NCI-H2107 treated with DMSO at 0.1 percent for 48 hours (cell line): Measurements from ENCODE around the gene MIEN1.
A peak's percentile ranks its signal among the peaks of the same experiment; 100 is the strongest.
"Not testable (repeated sequence)": the region's sequence is repeated elsewhere in the genome, so short reads cannot be mapped to it uniquely, and the experiment has no call there.

Source experiments
- DNase-seq: peaks from one replicate; lab custom pipeline; 2025; ENCODE audit not compliant: unreplicated experiment; lab: John Stamatoyannopoulos, UW

Gene MIEN1, protein sequence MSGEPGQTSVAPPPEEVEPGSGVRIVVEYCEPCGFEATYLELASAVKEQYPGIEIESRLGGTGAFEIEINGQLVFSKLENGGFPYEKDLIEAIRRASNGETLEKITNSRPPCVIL

DNA sequence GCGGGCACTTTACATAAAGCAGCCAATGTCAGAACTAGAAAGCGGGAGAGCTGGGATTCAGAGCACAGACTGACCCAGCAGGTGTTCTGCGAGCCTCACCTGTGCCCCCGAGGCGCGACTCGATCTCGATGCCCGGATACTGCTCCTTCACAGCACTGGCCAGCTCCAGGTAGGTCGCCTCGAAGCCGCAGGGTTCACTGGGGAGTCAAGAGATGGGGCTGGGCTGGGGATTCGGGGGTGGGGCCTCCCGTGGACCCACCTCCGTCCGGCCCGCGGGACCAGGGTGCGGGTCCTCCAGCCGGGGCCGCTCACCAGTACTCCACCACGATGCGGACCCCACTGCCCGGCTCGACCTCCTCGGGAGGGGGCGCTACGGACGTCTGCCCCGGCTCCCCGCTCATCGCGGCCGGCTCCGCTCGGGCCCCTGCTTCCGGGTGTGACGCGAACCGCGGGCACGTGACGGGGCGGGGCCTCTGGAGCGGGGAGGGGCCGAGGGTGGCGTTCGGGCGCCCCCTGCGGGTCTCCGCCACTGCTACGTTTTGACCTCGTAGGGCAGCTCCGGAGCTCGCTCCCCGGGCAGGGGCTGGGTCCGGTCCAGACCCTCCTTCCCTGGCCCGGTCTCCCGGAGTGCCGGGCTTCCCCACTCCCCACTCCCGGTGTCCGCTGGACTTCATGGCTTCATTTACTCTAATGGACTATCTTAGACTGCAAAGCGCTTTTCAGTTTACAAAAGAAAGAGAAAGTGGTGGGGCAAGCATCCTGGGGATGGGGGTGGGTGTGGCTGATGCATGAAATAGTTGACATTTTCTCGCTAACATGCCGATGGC is at the start of gene MIEN1:
Gene MIEN1, minus strand, starts transcription at position 438 of the 827 bp plus-strand sequence. Its CDS starts 37 bp downstream, at position 401.
- DNase-seq: no peak

DNA sequence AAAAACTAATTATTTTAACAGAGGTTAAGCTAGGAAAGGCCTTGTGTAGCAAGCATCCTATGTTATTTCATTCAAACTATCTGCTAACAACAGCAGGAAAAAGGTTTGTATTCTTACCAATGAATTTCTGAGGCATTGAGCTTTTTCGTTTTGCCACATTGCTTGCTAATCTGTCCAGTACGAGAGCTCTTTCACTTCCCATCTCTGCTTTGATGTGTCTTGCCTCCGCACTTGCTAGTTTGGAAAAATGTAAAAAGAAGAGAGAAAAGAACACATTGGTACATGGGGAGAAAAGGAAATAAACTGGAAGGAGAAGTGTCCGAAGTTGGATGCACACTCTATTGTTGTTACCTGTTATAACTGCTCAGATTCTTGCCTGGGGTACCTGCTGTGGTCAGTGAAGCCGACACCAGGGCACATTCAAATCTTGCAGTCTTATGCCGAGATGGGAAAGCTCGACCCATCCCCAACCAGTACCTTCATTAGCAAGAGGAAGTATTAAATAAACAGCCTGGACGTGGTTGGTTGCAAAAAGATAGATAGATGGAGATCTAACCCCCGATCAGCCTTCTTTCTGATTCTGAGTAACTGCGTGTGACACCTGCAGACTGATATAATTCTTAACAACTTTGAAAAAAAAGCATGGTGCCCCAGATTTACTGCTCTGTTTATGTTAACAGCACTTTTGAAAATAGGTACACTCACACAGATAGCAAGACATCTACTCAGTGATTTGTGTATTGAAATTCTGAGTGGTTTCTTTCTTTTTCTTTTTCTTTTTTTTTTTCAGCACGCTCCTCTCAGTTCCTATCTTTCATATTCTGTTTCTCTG is 47.4 kb upstream of the MIEN1 start:
- DNase-seq: no peak

DNA sequence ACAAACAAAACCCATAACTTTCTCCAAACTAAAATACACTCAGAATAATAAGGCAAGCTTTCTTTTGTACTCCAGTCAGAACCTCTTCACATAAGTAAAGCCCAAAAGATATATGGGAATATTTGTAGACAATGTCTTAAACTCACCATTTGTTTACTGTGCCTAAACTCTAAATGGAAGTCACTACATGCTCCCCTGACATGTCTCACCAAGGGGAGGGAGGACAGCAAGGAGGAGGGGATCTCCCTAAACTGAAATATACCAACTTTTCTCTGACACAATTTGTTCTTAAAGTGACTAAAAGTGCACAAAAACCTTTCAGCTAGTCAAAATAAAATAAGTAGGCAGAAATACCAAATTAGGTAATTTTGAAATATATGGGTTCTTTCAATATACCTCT is 45.9 kb upstream of the MIEN1 start:
- no peak for DNase-seq

DNA sequence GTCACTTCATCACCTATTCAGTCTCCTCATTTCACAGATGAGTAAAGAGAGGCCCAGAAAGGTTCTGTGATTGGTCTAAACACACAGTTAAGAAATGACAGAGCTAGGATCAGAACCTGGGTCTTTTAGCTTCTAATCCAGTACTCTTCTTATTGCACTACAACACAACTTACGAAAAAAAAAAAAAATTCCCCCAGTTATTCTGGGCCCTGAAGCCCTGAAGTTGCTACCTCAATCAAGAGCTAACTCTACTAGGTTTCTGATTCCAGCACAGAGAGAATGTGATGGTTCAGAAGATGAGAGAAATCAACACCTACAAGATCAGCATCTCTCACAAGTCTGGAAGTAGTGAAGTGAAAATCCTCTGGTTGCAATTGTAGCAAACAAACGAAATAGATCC is 44.7 kb upstream of the MIEN1 start:
- DNase-seq: no peak

DNA sequence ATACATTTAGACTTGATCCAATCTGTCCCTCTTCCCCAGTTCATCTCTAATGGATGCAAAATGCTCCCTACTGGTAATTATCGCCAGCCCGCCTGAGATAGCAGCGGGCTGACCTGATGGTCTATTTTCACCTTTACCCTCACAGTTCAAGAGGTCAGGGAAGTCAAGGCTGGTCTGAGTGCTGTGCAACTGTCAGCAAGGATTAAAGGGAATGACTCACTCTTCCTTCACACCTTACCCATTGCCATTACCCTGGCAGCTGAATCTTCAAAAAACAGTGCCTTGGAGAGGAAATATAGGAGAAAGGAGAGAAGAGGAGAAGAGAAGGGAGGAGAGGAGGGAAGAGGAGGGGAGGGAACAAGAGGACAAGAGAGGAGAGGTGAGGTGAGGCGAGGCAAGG is 43.7 kb upstream of the MIEN1 start:
- no peak for DNase-seq

DNA sequence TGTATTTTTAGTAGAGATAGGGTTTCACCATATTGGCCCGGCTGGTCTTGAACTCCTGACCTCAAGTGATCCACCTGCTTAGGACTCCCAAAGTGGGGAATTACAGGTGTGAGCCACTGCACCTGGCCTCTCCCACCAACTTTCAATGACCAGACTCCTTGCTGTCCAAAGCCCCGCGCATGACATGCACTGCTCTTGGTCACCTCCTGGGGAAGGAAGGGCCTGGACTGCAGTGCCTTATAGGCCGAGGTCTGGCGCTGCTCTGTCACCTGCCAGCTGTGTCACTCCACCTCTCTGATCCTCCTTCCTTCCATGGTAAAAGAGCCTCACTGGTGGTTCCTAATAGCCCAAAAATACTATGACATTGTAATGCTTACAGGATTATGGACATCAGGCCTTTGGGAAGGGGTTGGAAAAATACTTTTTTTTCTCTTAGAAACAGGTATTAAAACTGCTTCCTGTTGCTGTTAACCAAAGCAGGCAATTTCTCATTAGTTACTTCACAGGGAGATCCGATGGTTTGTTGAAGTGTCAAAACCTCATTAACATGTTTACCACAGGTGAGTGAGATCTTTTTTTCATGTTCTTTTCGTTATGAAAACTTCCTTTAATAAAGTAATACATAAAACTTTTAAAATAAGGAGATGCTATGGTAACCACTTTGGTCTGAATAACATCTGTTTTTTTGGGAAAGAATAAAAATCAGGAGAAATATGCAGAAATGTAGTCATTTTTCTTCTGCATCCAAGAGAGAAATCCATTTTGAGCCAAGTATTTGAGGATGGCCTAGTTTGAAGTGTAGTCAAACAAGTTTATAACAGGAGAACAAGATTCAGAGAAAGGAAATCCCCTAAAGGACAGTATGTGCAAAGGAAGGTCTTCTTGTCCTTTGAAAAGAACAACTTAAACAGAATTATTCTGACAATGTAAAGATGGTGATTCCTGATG is 42.9 kb upstream of the MIEN1 start:
- no peak for DNase-seq

DNA sequence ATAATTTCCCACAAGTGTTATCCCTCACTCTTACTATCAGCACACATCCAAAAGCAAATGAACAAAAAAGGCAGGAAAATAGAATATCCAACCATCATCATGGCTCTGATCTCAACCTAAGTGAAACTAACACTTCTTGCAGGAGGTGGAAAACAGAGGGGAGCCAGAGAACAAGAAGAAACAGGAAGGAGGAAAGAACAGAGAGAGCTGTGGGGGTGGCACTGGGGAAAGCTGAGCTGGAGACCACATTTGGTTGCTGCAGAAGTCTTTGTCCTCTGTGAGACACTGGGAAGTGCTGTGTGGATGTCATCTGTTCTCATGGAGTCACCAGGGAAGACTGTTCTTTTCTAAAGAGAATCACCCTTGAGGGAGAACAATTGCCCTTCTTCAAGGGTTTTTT is 42.1 kb upstream of the MIEN1 start:
- no peak for DNase-seq

DNA sequence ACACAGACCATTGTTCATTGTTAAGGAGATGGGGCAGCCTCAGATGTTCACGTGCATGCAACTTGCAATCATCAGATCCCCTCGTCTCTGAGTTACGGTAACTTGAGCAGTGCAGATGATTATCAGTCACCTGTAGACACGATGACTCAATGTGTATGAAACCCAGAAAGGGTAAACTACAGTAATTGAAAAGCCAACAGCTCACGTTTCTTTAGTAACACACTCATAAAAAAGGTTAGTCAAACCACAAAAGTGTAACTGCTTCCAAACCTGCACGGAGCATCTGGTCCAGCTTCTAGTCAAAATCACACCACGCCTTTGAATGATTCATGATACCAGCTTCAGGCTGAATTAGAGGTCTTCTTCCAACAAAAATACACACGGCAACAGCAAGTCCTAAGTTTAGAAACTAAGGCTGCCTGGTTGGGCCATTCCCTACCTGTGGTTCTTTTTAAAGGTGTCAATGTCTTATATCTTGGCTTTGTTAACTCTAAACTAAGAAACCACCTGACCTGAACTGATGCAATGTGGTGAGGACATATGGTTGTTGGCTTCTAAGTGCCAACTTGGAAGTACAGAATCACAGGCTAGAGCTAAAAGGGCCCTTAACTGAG is 39.7 kb upstream of the MIEN1 start:
- peak; percentile 97 for DNase-seq

DNA sequence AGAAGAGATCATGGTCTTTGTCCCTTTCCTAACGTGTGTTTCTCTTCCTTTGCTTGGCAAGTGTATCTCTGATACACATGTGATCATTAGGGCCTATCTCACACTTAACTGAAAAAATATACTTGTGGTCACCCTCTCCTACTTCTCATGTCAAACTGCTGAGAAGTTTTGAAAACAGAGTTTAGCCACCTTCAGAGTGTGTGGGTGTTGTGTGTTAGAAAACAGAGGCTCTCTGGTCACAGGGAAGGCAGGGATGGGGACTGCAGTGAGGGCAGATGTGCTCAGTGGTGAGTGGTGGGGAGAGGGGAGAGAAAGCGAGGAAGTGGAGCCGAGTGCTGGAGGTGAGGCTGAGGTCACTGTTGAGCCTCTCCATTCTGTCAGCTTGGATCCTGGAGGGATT is 36.8 kb upstream of the MIEN1 start:
- no peak for DNase-seq

DNA sequence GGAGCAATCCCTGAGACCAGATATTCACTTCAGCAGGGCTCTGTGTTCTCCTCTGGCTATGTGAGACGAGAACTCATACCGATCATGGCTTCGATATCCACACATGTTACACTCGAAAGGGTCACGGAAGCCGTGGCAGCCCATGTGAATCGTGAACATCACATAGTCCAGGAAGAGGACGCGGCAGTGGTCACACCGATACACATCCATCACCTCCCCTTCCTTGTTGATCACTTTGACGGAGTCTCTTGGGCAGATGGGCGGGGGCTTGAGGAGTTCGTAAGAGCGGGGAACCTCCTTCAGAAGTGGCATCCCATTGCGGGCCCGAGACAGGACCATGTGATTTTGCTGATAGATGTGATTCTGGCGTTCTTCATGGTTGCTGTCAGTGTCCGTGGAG is 35.4 kb upstream of the MIEN1 start:
- no peak for DNase-seq

DNA sequence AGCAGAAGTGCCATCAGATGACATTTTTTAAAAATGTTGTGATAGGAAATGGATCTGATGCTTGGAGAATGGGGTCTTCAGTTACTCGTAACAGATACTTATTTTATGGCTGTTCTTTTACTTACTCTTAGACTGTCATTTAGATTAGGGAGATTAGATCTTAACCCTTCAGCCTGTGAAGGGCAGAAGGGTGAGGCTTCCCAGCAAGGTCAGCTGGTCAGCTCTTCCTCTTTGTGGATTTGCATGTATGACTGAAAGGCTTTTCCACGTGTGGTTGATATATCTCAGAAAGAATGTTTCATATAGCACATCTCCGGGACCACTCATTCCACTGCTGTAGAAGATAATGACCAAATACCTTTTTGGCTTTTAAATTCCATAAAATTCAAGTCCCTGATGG is 34.8 kb upstream of the MIEN1 start:
- no peak for DNase-seq

DNA sequence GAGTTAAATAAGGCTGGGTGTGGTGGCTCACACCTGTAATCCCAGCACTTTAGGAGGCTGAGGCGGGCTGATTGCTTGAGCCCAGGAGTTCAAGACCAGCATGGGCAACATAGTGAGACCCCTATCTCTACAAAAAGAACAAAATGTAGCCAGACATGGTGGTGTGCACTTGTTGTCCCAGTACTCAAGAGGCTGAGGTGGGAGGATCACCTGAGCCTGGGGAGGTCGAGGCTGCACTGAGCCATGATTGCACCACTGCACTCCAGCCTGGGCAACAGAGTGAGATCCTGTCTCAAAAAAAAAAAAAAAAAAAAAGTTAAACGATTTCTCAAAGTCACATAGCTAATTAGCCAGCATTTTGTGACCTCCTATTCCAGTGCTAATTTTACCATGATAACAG is 33.8 kb upstream of the MIEN1 start:
- not testable (repeated sequence) for DNase-seq

DNA sequence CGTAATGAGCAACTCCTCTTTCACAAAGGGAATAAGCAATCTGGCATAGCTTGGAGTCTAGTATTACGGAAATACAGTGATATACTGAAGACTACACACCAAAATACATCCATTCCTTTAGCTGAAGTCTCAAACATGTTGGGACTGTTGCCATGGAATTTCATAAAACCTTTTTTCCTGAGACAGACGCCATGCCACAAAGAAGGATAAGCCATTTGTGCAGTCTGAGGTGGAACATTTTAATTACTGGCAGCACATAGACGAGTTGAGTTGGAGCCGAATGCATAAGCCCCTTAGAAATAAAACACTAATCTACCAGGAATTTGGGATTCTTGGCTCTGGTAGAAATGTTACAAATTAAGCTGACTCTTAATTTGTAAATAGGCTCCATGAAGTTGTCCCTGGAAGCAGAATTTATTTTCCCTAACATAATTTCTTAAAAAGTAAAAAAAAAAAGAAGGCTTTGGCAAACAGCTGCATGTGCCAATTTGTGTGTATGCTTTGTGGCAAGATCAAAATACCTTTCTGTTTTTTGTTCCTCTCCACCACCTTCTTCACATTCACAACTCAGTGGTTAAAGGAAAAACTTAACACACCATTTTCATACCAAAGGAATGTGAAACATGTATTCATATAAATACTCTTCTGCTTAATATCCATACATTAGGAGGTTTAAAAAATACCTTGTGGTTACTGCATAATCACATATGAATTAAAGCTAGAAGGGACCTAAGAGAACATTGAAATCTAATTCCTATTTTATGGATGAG is 32.9 kb upstream of the MIEN1 start:
- DNase-seq: no peak

DNA sequence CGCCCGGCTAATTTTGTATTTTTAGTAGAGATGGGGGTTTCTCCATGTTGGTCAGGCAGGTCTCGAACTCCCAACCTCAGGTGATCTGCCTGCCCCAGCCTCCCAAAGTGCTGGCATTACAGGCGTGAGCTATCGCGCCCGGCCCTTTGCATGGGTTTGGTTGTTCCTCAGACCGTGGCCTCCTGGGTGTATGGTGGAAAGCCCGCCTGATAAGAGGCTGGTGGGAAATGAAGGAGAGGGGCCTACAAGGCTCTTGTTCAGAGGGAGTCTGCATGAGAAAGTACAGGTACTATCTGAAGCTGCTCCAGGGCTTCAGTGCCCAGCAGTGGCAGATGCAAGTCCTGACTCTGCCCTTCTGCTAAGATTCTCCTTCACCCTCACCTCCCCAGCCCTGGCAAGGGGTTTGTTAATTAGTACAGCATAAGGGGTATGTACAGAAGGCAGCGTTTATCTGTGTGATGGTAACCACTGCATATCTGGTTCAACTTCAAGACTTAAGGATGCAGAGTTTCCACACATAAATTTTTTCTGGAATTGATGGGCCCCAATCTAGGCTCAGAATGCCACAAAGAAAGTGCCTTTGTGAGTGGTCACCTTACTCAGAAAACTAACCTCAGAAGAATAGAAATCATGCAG is 31.6 kb upstream of the MIEN1 start:
- no peak for DNase-seq

DNA sequence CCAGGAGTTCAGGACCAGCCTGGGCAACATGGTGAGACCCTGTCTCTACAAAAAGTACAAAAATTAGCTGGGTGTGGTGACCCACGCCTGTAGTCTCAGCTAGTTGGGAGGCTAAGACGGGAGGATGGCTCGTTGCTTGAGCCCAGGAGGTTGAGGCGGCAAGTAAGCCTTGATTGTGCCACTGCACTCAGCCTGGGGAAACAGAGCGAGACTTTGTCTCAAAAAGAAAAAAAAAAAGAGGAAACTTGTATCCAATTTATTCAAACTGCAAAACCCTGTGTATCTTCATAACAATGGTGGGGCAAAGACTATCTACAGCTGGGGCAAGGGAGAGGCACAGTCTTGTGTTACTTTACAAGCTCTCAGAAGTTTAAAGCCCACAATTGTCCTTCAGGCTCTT is 28.9 kb upstream of the MIEN1 start:
- DNase-seq: no peak

DNA sequence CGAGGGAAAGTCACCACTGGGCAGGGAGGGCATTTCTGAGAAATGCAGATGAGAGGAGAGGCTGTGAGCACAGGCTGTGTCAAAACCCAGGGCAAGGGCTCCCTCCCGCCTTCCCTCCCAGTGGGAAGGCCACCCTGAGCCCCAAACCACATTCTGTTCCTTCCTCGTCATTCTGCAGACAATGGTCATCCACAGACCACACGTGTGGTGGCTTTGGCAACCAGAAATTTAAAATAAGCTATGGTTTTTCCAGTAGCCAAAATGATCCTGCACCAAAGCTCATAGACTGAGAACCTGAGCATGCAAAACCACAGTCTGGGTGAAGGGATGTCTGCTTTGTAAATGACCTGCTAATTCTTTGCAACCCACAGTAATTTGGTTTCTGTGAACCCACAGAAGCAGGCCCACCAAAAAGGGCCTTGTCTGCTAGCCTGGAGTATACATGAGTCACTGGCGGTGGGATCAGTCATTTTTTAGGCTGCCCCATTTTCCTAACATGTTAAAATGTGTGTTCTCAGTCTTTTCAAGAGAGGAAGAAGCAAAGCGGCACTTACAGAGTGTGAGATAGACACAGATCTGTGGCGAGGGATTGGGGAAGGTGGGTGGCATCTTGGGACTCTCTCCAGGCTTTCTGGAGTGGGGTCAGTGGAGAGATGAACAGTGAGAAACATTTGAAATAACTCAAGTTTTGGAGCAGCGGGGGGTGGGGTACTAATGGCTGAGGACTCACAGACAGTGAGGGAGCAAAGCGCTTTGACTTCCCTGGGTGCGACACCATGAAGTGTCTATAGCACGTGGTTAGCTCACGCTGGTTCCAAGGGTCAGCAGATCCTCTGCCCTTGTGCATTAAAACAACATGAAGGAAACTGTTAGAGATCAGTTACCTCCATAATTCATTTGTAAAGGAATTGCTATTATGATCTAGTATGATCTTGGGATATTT is 27.9 kb upstream of the MIEN1 start:
- no peak for DNase-seq

DNA sequence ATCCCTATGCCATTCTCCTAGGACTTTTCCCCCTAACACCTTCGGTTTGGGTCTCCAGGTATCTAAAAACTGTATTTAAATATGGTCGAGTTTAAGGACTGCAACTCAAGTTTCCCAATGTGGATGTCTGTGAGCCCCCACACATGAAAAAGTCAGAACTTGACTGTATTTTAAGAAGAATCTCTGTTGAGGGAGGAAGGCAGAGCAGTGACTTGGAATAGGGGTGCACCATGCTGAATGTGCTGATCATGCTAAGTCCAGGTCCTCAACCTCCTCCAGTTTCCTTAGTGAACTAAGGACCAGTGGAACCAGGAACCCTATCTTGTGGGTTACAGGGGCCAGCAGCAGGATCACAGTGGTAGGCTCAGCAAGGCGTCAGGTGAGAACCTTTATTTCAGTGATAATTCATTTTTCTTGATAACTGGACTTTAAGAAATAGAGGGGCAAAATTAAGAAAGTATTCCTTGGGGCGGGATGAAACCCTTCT is 26.9 kb upstream of the MIEN1 start:
- DNase-seq: no peak
